ENCODE data around the gene LNX2.

DNA sequence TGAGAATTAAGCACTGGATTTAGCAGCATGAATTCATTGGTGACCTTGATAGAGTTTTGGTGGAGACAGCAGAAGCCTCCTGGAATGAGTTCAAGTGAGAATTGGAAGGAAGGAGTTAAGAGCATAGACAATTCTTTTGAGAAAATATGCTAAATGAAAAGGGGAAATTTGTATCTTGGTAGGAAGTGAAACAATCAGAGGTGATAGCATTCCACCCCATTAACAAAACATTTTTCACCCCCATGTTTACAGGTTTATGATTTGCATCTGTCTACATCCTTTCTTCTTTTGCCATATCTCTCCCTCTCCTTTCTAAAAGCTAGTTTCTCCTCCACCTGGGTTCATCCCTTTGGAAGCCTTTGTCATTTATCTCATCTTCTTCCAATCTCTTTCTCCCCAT lies 27.5 kb downstream of the LNX2 start:
- no peak for TF ChIP-seq POLR2A (IDR thresholded peaks at IDR 0.05; ENCODE audit: low read depth)
- no peak for TF ChIP-seq POLR2AphosphoS5 (IDR thresholded peaks at IDR 0.05)
- TF ChIP-seq, protein P1, sequence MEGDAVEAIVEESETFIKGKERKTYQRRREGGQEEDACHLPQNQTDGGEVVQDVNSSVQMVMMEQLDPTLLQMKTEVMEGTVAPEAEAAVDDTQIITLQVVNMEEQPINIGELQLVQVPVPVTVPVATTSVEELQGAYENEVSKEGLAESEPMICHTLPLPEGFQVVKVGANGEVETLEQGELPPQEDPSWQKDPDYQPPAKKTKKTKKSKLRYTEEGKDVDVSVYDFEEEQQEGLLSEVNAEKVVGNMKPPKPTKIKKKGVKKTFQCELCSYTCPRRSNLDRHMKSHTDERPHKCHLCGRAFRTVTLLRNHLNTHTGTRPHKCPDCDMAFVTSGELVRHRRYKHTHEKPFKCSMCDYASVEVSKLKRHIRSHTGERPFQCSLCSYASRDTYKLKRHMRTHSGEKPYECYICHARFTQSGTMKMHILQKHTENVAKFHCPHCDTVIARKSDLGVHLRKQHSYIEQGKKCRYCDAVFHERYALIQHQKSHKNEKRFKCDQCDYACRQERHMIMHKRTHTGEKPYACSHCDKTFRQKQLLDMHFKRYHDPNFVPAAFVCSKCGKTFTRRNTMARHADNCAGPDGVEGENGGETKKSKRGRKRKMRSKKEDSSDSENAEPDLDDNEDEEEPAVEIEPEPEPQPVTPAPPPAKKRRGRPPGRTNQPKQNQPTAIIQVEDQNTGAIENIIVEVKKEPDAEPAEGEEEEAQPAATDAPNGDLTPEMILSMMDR (IDR thresholded peaks at IDR 0.05), result no peak
